Breast epithelium (tissue), 3 donors: Measurements from ENCODE around the gene CDK4.

Experiments
- POLR2AphosphoS5 ChIP-seq, 3 donors: sonication (generic); formaldehyde crosslinking; IDR thresholded peaks; one replicate each; pipeline ENCODE4 v1.6.1; 2017; ENCODE audit warnings: antibody characterized with exemption in 3 of 3
- TF ChIP-seq, protein P1 (sequence below), 3 donors: fragments of 450-650 bp; IDR thresholded peaks; one replicate each; pipeline ENCODE4 v1.5.1; 2016 to 2017; ENCODE audit warnings: antibody characterized with exemption in 3 of 3, mild to moderate bottlenecking in 3 of 3, moderate library complexity in 3 of 3

DNA sequence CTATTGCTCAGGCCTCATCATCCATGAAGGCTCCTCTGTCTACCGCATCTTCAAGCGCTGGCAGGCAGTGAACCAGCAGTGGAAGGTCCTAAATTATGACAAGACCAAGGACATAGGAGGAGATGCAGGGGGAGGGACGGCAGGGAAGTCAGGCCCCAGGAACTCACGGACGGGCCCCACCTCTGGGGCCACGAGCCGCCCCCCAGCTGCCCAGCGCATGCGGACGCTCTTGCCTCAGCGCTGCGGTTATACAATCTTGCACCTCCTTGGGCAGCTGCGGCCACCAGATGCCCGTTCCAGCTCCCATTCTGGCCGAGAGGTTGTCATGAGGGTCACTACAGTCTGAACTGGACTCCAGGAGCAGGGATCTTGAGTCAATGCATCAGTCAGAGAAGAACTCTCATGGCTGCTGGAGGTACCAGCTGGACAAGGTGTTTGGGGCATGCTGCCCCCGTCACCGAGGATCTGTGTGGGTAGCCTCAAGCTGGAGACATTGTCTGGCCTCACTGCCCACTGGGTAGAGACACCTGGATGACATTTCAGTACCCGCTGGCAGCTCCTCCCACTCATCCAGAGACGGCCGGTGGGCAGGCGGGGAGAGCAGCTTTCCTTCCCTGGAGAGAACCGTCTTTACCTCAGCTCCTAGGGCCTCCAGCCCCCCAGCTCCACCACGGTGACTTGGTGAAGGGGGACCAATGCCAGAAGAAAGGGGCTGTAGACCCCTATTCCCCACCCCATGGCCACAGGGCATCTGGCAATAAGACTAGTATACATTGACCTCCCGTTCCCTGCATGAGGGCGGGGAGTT is 6.6 kb upstream of the CDK4 start:
- no peak for TF ChIP-seq POLR2AphosphoS5 (IDR thresholded peaks at IDR 0.05)
- TF ChIP-seq, protein P1, sequence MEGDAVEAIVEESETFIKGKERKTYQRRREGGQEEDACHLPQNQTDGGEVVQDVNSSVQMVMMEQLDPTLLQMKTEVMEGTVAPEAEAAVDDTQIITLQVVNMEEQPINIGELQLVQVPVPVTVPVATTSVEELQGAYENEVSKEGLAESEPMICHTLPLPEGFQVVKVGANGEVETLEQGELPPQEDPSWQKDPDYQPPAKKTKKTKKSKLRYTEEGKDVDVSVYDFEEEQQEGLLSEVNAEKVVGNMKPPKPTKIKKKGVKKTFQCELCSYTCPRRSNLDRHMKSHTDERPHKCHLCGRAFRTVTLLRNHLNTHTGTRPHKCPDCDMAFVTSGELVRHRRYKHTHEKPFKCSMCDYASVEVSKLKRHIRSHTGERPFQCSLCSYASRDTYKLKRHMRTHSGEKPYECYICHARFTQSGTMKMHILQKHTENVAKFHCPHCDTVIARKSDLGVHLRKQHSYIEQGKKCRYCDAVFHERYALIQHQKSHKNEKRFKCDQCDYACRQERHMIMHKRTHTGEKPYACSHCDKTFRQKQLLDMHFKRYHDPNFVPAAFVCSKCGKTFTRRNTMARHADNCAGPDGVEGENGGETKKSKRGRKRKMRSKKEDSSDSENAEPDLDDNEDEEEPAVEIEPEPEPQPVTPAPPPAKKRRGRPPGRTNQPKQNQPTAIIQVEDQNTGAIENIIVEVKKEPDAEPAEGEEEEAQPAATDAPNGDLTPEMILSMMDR (IDR thresholded peaks at IDR 0.05) = no peak
